ENCODE data around the gene GPER1.

DNA sequence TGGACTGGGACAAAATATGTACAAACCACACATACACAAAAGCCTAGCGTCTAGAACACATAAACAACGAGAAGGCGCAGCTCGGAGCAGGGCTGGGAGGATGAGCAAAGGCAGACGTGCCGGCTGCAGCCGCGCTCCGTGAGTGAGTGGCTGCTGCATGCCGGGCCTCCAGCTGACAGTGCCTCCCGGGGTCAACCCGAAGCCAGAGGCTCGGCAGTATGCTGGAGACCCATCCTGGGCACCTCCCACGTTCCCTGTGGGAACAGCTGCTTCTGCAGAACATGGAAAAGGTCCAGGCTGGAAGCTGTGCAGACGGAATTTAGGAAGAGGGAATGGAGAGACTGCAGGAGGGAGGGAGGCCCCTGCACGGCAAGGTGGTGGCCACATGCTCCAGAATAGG lies 47.1 kb upstream of the GPER1 start:
- TF ChIP-seq SP1 (IDR thresholded peaks at IDR 0.05) (no peak), HDGF (IDR thresholded peaks at IDR 0.05; ENCODE audit: borderline replicate concordance) (no peak), FOXK2 (IDR thresholded peaks at IDR 0.05) (no peak), ELF4 (IDR thresholded peaks at IDR 0.05) (no peak), ARNT (IDR thresholded peaks at IDR 0.05) (no peak), FOXA1 (IDR thresholded peaks at IDR 0.05) (no peak), SUZ12 (IDR thresholded peaks at IDR 0.05) (no peak), TARDBP (IDR thresholded peaks at IDR 0.05) (no peak), FOXM1 (IDR thresholded peaks at IDR 0.05; ENCODE audit: borderline replicate concordance) (no peak), BHLHE40 (IDR thresholded peaks at IDR 0.05; ENCODE audit: borderline replicate concordance) (no peak), CTBP1 (IDR thresholded peaks at IDR 0.05; ENCODE audit: borderline replicate concordance) (no peak), LEF1 (IDR thresholded peaks at IDR 0.05; ENCODE audit: borderline replicate concordance) (no peak)
